K562 (cell line): ENCODE measurements around the gene IKZF3. TPM values are rescaled to one million over a fixed set of nuclear protein-coding genes. Genes with fewer than 3 reads are reported as not detected.
"Not testable (repeated sequence)": the region's sequence is repeated elsewhere in the genome, so short reads cannot be mapped to it uniquely, and the experiment has no call there.

Experiments used
- ATAC-seq: fragments of 200-7000 bp; cut with Tn5 transposase; 3 replicates; pipeline ENCODE4 v1.9.1; 2020; ENCODE audit warnings: moderate library complexity
- BruUV-seq: library from RNA; stranded (reverse); fragments of 400-500 nt; replicated peaks from 2 replicates; lab custom pipeline; 2021; lab: Mats Ljungman, UMichigan
- CTCF ChIA-PET: fragments of 300-600 bp; formaldehyde crosslinking; extraction: SDS; loops from one replicate; lab custom pipeline; 2021; ENCODE audit warnings: low intra/inter-chr PET ratio; lab: Yijun Ruan, JAX
- POLR2A ChIA-PET: fragments of 300-600, 350-650 bp; sonication (Branson Sonifier 250); formaldehyde crosslinking; extraction: SDS; loops from one replicate; lab custom pipeline; 2021; ENCODE audit warnings: antibody characterized with exemption, inconsistent platforms; lab: Yijun Ruan, JAX
- DNase-seq, 4 experiments: peaks; one replicate each; pipeline versions ENCODE4 v3.0.0 to v3.0.0-alpha.2; 2011 to 2018; ENCODE audit warnings: low spot score in 3 of 4, mixed read lengths in 3 of 4; ENCODE audit errors: extremely low read depth in 1 of 4
- FAIRE-seq: peaks from 2 replicates; lab custom pipeline; 2011; peaks lifted over from hg19 to GRCh38; lab: Jason Lieb, UNC
- H2AFZ ChIP-seq: 2 replicates; pipeline ENCODE4 v1.6.0; 2011; ENCODE audit warnings: low read depth, low read length, control low read depth, inconsistent platforms
- H3K27ac ChIP-seq: fragments of 200-600 bp; 3 replicates; pipeline ENCODE4 v1.8.0; 2011; ENCODE audit warnings: low read depth, mild to moderate bottlenecking, control low read depth, inconsistent platforms, low read length, moderate library complexity, mixed read lengths; ENCODE audit errors: extremely low read depth
- H3K27me3 ChIP-seq, 2 experiments: fragments of 300-600 bp in 1 of 2; 2 replicates in 1 of 2; 3 replicates in 1 of 2; pipeline versions ENCODE4 v1.6.0 to v1.8.0; 2011; ENCODE audit warnings: inconsistent platforms in 2 of 2, low read length in 2 of 2, mild to moderate bottlenecking in 1 of 2, mixed read lengths in 1 of 2, moderate library complexity in 1 of 2; ENCODE audit not compliant: control insufficient read depth in 2 of 2, insufficient read depth in 2 of 2
- H3K36me3 ChIP-seq: fragments of 300-600 bp; 3 replicates; pipeline ENCODE4 v1.8.0; 2011; ENCODE audit warnings: mild to moderate bottlenecking, low read length, inconsistent platforms; ENCODE audit not compliant: control insufficient read depth, insufficient read depth
- H3K4me1 ChIP-seq, 2 experiments: fragments of 200-600 bp in 1 of 2; replicated peaks in 1 of 2; 2 replicates in 1 of 2; 3 replicates in 1 of 2; pipeline versions ENCODE4 v1.5.1 to v1.8.0; 2011; ENCODE audit warnings: inconsistent platforms in 2 of 2, low read length in 2 of 2, mild to moderate bottlenecking in 1 of 2, mixed read lengths in 1 of 2, moderate library complexity in 1 of 2; ENCODE audit not compliant: control insufficient read depth in 2 of 2, insufficient read depth in 2 of 2
- H3K4me2 ChIP-seq: 2 replicates; pipeline ENCODE4 v1.6.1; 2011; ENCODE audit warnings: low read length, control low read depth, inconsistent platforms, mixed read lengths; ENCODE audit not compliant: insufficient read depth
- H3K4me3 ChIP-seq: fragments of 200-600 bp; sonication (generic), shearing (Covaris generic); 2 replicates; pipeline ENCODE4 v1.5.1; 2016; ENCODE audit warnings: control low read depth, inconsistent platforms
- H3K79me2 ChIP-seq: fragments of 200-600 bp; 3 replicates; pipeline ENCODE4 v1.8.0; 2011; ENCODE audit warnings: low read length, inconsistent platforms; ENCODE audit not compliant: control insufficient read depth, insufficient read depth
- H3K9ac ChIP-seq, 2 experiments: 2 replicates each; pipeline versions ENCODE4 v1.6.0 to v1.6.1; 2011; ENCODE audit warnings: low read depth in 2 of 2, low read length in 2 of 2, control low read depth in 1 of 2, inconsistent platforms in 1 of 2, mild to moderate bottlenecking in 1 of 2, mixed read lengths in 1 of 2; ENCODE audit not compliant: insufficient read depth in 1 of 2
- H3K9me1 ChIP-seq: one replicate; pipeline ENCODE4 v1.6.0; 2011; ENCODE audit warnings: inconsistent platforms, mild to moderate bottlenecking, low read length, moderate library complexity; ENCODE audit not compliant: control insufficient read depth, insufficient read depth
- H3K9me3 ChIP-seq: replicated peaks from 2 replicates; pipeline ENCODE4 v1.5.1; 2011; ENCODE audit warnings: low read depth, low read length, inconsistent platforms; ENCODE audit not compliant: control insufficient read depth, insufficient read depth
- H4K20me1 ChIP-seq: replicated peaks from 2 replicates; pipeline ENCODE4 v1.6.1; 2011; ENCODE audit warnings: low read length, inconsistent platforms, mixed read lengths; ENCODE audit not compliant: control insufficient read depth, insufficient read depth
- IFI16 ChIP-seq: fragments of 250-450 bp; sonication (Bioruptor Pico); IDR thresholded peaks from 2 replicates; pipeline ENCODE4 v2.1.2; 2022; ENCODE audit warnings: mild to moderate bottlenecking, inconsistent platforms
- KLF10 ChIP-seq: fragments of 250-450 bp; sonication (Bioruptor Pico); IDR thresholded peaks from 2 replicates; pipeline ENCODE4 v1.6.1; 2021; ENCODE audit warnings: matching md5 sums
- NCOA2 ChIP-seq, 2 experiments: fragments of 450-650 bp; IDR thresholded peaks; 2 replicates each; pipeline ENCODE4 v1.6.1; 2018; ENCODE audit warnings: mild to moderate bottlenecking in 2 of 2, moderate library complexity in 1 of 2; ENCODE audit not compliant: partially characterized antibody in 2 of 2
- WGBS: fragments of 100-300 bp; shearing (Covaris generic); methylation state at CpG from one replicate; pipeline ENCODE4 v1.1.6; 2016; ENCODE audit warnings: low coverage, mixed read lengths; ENCODE audit not compliant: insufficient coverage; ENCODE audit errors: missing lambda C conversion rate; 5-methylcytosine and 5-hydroxymethylcytosine counted together
- in situ Hi-C: fragments of 300-500 bp; cut with MboI; formaldehyde crosslinking; loops from 4 replicates; pipeline ENCODE4 v1.15.0; 2018; ENCODE audit warnings: inconsistent platforms, mixed read lengths
- intact Hi-C: fragments of 100-400 bp; cut with micrococcal nuclease; formaldehyde crosslinking; loops from 2 replicates; pipeline ENCODE4 v1.14.2; 2022
- polyA plus RNA-seq, 8 experiments: library from polyadenylated mRNA; depleted of rRNA in 4 of 8; stranded (reverse) in 5 of 8; unstranded in 3 of 8; fragments of >200 nt; fragmentation: Nextera tagmentation in 2 of 8; fragmentation: Illumina TruSeq in 1 of 8; extraction: Ambion mirVana in 2 of 8; extraction: Trizol in 1 of 8; gene quantifications; 2 replicates each; pipeline versions ENCODE4 v1.2.1 to v1.2.3, GENCODE V29; 2011 to 2014; ENCODE audit warnings: inconsistent platforms in 1 of 8, missing spikeins in 1 of 8
- total RNA-seq, 7 experiments: library from RNA; depleted of rRNA in 6 of 7; stranded (reverse); fragments of >200 nt in 6 of 7; fragmentation: Illumina TruSeq in 2 of 7; extraction: Trizol in 2 of 7; gene quantifications; 2 replicates each; pipeline versions ENCODE4 v1.2.1 to v1.2.3, GENCODE V29; 2011 to 2021; ENCODE audit warnings: low replicate concordance in 1 of 7

Gene IKZF3
- total and polyA plus RNA-seq, 9 of the 15 experiments (the other 6 are each of a cell fraction or from before 2014, with no cell fraction given), result 0.06 to 1.6 (median 0.62) TPM

- H4K20me1 ChIP-seq, intact Hi-C loops, H3K9me1 ChIP-seq, CTCF ChIA-PET, DNase-seq, H3K36me3 ChIP-seq, H3K4me1 ChIP-seq, H2AFZ ChIP-seq, H3K4me3 ChIP-seq, H3K27ac ChIP-seq, in situ Hi-C loops, ATAC-seq, FAIRE-seq, H3K9ac ChIP-seq, BruUV-seq, H3K9me3 ChIP-seq, POLR2A ChIA-PET, H3K79me2 ChIP-seq, H3K4me2 ChIP-seq, H3K27me3 ChIP-seq: not testable (repeated sequence)
- TF ChIP-seq NCOA2 (IDR thresholded peaks at IDR 0.05; ENCODE audit: partially characterized antibody in 2 of 2), result peak in 1 of 2 experiments; percentile 96
- WGBS, result 27% methylated on average over 9 of the region's 9 CpGs
Observed at GRCh38 chr17:39855911-39856649, 8.0 kb downstream of the IKZF3 start.

GRCh38 chr17:39854909-39855308 lies 9.2 kb downstream of the IKZF3 start:
- ChIA-PET POLR2A (no interaction called here), CTCF (no interaction called here)
- Histone ChIP-seq H3K79me2 (no peaks in the 10 kb centered on the region), H3K9ac (no peak overlapping the region), H3K36me3 (no peaks in the 10 kb centered on the region), H3K27me3 (no peaks in the 10 kb centered on the region), H2AFZ (no peak overlapping the region), H3K4me2 (no peak overlapping the region), H3K4me3 (no peak overlapping the region), H3K4me1 (peaks cover 0 to 4% of the 10 kb centered on the region in 2 experiments; a peak in 1 of 5 replicates), H3K9me1 (no peaks in the 10 kb centered on the region), H3K9me3 (no peaks in the 10 kb centered on the region), H4K20me1 (no peaks in the 10 kb centered on the region), H3K27ac (no peak overlapping the region)
- FAIRE-seq (no peak), DNase-seq (no peak), ATAC-seq (no peak)
- 2% methylated on average over 2 of the region's 2 CpGs for WGBS
- BruUV-seq, result no TSS peak
- intact Hi-C loops, result no loop called here
- in situ Hi-C loops, result no loop called here
- TF ChIP-seq IFI16 (CRISPR knock-in tag), result no peak
- no peak for TF ChIP-seq KLF10 (CRISPR knock-in tag)
